Embryonic facial prominence (tissue), 1 donor: Measurements from ENCODE around the gene PITX2.

Experiments used
- DNase-seq: peaks from one replicate; pipeline ENCODE4 v3.0.0-alpha.2; 2016; ENCODE audit errors: extremely low spot score

The PITX2 gene

DNA sequence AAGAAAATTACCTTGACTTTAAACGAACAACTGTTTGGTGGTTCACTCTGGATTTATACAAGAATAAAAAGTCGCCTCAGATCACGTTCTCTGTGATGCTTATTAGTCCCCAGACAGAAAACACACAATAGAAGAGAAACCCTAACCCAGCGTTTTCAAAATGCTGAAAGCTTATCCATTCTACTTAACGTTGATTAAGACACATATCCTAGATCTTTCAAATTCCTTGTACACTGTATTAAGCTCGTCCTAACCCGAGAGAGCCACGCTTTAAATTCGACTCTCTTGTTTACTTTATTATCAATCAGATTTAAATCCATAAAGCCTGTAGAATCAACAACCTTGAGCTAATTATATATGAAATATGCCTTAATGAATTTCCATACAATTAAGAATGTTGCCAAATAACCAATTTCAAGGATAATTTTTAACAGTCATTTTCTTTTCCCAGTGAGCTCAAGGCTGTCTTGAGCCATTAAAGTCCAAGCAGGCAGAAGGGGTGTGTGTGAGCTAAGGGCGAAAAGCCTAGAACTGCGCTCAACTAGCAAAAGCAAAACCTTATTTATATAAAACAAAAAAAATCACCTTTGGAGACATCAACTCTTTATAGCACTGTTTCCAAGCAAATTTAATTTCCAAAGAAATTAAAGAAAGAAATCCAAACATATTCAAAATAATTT lies 981 bp upstream of the PITX2 start:
- no peak for DNase-seq

- DNase-seq: no peak
These were observed 782 bp downstream of the PITX2 start for GRCh38 chr4:110621839-110622751.

- no peak for DNase-seq
These were observed 1.5 kb downstream of the PITX2 start for GRCh38 chr4:110621328-110621812.

DNA sequence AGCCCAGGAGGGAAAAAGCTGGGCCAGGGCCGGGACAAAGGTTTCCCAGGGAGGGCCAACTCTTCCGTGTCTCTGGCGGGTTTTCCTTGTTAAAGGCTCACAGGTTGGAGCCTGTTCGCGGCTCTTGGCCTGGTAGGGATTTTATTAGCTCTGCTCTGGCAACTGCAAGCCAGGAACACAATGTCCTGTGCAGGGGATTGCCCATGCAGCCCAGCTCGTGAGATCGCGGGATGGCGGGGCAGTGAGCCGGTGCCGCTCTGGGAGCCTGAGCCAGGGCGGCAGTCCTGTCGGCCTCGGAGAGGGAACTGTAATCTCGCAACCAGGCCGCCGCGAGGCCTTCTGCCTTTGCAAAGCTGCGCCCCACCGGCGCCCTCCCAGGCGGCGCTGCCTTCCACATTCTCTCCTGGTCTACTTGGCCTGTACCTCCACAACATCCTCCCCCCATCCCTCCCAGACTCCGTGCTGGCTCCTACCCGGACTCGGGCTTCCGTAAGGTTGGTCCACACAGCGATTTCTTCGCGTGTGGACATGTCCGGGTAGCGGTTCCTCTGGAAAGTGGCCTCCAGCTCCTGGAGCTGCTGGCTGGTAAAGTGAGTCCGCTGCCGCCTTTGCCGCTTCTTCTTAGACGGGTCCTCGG lies 2.1 kb downstream of the PITX2 start:
- DNase-seq: no peak

DNA sequence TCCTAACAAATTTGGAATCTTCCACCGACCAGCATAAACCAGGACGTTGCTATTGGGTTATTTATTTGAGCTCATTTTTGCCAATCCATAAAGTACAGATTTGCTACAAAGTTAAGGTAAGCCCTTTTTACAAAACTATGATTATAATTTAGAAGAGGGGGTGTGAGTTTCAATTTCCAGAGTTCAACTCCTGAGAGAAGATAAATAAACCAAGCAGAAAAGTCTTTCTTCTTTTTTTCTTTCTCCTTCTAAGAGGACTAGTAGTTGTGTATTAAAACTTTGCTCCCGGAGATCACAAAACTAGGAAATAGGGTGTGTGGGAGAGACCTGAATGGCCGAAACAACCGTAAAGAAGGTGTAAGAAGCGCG lies 2.6 kb downstream of the PITX2 start:
- no peak for DNase-seq

DNA sequence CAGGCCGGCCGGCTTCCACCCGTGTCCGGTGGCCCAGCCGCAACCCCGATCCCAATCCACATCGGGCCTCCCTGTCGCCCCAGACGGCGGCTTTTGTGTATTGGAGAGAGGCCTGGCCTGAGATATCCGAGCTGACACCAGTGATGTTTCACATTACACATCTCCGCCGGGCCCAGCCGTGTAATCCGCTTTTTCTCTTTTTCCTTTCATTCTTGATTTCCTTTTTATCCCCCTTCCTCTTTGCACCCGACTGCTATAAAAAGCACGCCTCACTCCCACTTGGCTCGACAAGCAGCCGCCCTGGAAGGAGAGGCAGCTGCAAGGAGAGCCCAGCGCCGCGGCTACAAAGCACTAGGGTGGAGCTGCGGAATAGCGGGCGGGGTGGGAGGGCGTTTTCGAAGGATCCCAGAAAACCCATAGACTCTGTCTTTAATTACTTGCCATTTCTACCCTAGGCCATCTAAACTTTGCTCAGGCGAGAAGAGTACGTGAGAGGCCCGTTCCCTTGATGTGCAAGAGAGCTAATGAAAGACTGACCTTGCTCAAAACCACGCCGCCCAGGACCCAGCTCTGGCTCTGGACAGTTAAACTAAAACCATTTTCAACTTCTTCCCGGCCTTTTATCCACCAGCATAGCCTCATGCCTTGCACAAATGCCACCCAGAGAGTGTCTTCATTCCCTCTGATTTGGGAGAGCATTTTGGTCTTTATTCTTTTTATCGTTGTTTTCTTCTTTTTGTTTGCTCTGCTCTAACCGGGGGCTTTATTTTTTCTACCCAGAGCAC lies 3.2 kb downstream of the PITX2 start:
- no peak for DNase-seq

GRCh38 chr4:110618581-110619462 lies 4.1 kb downstream of the PITX2 start:
- DNase-seq: no peak

- no peak for DNase-seq
These were observed 5.0 kb downstream of the PITX2 start for GRCh38 chr4:110617646-110618580.

DNA sequence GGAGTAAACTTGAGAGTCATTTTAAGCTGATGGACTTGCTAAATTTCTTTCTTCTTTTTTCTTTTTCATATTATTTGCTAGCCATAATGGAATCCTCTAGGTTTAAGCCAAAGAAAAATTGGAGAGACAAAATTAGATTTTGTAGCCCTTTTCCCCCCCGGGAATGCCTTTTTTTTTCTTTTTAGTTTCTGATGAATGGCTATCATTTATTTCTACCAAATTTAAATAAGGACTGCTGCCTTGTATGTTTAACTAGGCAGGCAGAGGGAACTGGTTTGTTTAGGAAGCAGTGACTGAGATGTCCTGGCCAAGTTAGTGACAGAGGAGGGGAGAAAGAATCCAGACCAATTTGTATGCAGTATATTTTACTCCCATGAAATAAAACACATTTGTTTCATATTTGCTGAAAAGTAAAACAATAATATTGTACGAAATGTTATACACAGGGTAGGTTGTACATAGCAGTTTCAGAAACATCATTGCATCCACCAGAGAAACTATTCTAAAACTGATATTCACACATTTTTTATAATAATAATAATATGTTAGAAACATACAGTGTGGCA lies 5.7 kb downstream of the PITX2 start:
- no peak for DNase-seq

GRCh38 chr4:110616238-110617074 lies 6.4 kb downstream of the PITX2 start:
- no peak for DNase-seq

- no peak for DNase-seq
These were observed 7.3 kb downstream of the PITX2 start for GRCh38 chr4:110615353-110616237.

- no peak for DNase-seq
These were observed 7.9 kb downstream of the PITX2 start for GRCh38 chr4:110614976-110615352.

DNA sequence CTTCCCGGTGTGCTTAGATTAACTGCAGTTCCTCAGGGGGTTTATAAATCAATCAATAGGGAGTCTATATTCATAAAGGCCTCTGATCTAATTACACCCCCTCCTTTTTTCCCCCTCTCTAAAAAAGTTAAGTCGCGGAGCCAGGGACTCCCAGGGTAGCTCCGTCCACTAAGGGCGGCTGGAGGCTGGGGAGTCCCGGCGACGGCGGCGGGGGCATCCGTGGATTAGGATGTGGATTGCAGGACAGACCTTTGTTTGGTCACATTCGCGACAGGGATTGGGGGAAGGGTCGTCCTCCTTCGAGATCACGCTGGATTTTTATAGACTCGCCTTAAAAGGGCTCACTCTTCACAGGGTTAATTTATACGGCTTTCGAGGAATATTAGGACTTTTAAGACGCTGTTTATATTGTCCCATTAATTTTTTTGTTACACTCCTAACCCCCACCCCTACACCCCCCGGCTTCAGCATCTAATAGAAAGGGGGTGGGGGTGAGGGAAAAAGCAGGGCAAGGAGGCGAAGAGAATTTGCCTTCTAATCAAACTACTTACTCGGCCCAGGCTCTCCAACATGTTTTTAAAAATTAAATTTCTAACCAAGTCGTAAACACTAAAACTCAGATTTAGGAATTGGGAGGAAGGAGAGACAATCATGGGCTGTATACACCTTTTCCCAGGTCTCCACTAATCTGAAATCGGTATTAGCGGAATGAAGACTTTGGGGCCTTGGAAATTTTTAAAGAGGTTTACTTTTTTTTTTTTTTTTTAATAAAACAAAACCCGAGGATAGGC lies 8.5 kb downstream of the PITX2 start:
- DNase-seq: no peak

DNA sequence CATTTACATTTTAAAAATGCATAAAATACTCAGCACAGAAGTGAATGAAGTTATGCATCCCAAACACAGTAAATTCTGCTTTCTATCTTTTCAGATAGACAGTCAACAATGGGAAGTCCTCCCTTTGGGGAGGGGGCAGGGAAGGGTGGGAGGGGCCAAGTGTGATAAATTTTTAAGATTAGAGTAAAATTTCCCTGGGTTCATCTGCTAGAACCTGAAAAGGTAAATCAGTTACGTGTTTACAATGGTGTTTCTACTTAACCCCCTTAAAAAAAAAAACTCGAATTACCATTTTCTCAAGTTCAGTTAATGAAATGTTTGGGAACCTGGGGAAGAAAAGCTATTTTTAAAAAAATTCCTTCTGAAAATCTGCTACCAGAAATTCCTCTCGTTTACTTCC lies 9.1 kb downstream of the PITX2 start:
- no peak for DNase-seq

DNA sequence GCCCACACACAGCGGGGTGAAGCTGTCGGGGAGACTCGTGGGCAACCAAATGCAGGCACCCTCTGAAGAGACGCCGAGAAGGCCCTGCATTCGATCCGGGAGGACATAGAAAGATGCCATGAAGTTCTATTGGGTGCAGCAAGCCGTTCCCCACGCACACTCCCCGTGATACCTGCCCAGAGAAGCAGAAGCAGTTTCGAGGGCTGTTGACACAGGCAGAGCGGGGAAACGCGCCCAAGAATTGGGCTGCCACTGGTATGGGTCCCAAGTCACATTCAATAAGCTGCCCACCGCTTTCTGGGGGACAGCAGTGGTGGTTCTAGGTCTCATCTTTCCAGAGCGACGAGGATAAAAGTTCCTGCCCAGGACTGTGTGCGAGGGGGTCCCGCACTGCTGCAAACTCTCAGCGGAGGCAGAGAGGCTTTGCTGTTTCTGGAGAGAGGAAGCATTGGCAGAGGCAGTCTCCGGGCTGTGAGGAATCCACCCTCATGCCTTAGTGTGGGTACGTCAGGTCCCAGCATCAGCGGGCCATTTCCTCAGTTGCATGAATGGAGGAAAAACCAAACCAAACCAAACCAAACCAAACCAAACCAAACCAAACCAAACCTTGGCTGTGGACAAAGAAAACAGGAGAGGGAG lies 10.1 kb downstream of the PITX2 start:
- no peak for DNase-seq

- DNase-seq: no peak
These were observed 10.9 kb downstream of the PITX2 start for GRCh38 chr4:110611968-110612447.
